Uterus (tissue), 2 donors: ENCODE data around the gene FHL3.

Experiments used
- POLR2A ChIP-seq, 2 donors: fragments of 450-650 bp; IDR thresholded peaks; one replicate each; pipeline ENCODE4 v1.6.1; 2016; ENCODE audit warnings: antibody characterized with exemption in 2 of 2, mild to moderate bottlenecking in 1 of 2, moderate library complexity in 1 of 2
- TF ChIP-seq, protein P1 (sequence below), 4 experiments: fragments of 200-600 bp in 2 of 4; fragments of 450-650 bp in 2 of 4; sonication (generic) in 2 of 4; IDR thresholded peaks; one replicate each; pipeline ENCODE4 v1.5.1; 2016 to 2019; ENCODE audit warnings: antibody characterized with exemption in 4 of 4, mild to moderate bottlenecking in 2 of 4, moderate library complexity in 1 of 4

DNA sequence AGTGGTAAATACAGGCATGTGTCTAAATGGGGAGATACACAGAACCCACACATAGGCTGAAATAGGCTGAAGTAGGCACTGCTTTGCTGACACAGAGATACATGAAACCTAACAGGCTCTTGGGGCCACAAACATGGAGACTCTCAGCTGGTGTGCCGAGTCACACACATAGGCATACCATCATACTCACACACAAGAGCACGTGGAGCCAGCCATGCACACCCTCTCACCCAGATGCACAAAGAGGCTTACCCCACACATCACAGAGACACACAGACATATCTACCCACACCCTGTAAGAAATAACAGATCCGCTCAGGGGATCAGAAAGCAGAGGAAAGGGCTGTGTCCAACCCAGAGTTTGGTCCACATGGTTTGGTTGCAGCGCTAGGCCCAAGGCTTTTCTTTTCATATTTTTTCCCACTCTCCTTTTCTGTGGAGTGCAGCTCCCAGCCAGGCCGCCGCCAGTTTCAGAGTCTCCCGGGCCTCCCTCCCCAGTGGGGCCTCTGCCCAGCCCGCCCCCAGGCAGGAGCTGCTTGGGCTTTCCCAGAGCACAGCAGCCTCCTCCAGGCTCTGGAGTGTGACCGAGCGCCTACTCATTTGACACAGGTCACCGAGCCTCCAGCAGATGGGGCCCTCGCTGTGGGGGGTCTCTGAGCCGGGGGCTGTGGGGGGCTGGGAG is 45.2 kb upstream of the FHL3 start:
- no peak for TF ChIP-seq POLR2A (IDR thresholded peaks at IDR 0.05)
- TF ChIP-seq, protein P1, sequence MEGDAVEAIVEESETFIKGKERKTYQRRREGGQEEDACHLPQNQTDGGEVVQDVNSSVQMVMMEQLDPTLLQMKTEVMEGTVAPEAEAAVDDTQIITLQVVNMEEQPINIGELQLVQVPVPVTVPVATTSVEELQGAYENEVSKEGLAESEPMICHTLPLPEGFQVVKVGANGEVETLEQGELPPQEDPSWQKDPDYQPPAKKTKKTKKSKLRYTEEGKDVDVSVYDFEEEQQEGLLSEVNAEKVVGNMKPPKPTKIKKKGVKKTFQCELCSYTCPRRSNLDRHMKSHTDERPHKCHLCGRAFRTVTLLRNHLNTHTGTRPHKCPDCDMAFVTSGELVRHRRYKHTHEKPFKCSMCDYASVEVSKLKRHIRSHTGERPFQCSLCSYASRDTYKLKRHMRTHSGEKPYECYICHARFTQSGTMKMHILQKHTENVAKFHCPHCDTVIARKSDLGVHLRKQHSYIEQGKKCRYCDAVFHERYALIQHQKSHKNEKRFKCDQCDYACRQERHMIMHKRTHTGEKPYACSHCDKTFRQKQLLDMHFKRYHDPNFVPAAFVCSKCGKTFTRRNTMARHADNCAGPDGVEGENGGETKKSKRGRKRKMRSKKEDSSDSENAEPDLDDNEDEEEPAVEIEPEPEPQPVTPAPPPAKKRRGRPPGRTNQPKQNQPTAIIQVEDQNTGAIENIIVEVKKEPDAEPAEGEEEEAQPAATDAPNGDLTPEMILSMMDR (IDR thresholded peaks at IDR 0.05) = no peak
